Spleen (tissue), 7 donors: ENCODE measurements around the gene SLC4A7.

Experiments used
- CTCF ChIP-seq, 11 experiments: fragments of 200-600 bp in 7 of 11; fragments of 450-650 bp in 4 of 11; sonication (generic) in 4 of 11; IDR thresholded peaks in 8 of 11; conservative IDR thresholded peaks in 3 of 11; 1 replicate in 7 of 11; 2 replicates in 4 of 11; pipeline versions ENCODE4 v1.4.0 to v1.8.0; 2016 to 2021; ENCODE audit warnings: antibody characterized with exemption in 11 of 11, inconsistent platforms in 4 of 11, mild to moderate bottlenecking in 1 of 11
- POLR2A ChIP-seq, 3 donors: fragments of 450-650 bp; IDR thresholded peaks; one replicate each; pipeline ENCODE4 v1.5.1; 2017; ENCODE audit warnings: antibody characterized with exemption in 3 of 3, mild to moderate bottlenecking in 1 of 3
- POLR2AphosphoS5 ChIP-seq, 3 donors: sonication (generic); formaldehyde crosslinking; IDR thresholded peaks; one replicate each; pipeline ENCODE4 v1.5.1; 2017; ENCODE audit warnings: antibody characterized with exemption in 3 of 3
- donor health status: DM: no; HTN: no; CAD: no; lungs with moderate emphysema.
- donor health status: DM: no; HTN: no; CAD: no.
- donor health status: DM: no; HTN: no; CAD: no.

GRCh38 chr3:27521872-27522265 is 37.7 kb upstream of the SLC4A7 start:
- no peak for TF ChIP-seq CTCF (IDR thresholded peaks at IDR 0.05 in 8 of 11, conservative IDR thresholded peaks at IDR 0.05 in 3 of 11)
- no peak for TF ChIP-seq POLR2A (IDR thresholded peaks at IDR 0.05)
- no peak for TF ChIP-seq POLR2AphosphoS5 (IDR thresholded peaks at IDR 0.05)
